ENCODE data around the gene PCP4L1. TPM values are rescaled to one million over a fixed set of nuclear protein-coding genes. Genes with fewer than 3 reads are reported as not detected.

Gene PCP4L1
- total and polyA plus RNA-seq, 2 donors from 2014 or later = 1.2 to 1.3 TPM

GRCh38 chr1:161324020-161324419 is 65.5 kb downstream of the PCP4L1 start:
- FAIRE-seq = no peak

GRCh38 chr1:161330346-161330745 is 71.8 kb downstream of the PCP4L1 start:
- Histone ChIP-seq H3K27ac (ENCODE audit: low read depth in 2 of 2, low read length in 2 of 2) (no peak overlapping the region), H3K36me3 (ENCODE audit: control insufficient read depth in 2 of 3, insufficient read depth in 3 of 3, low read length in 3 of 3) (peaks cover 4 to 55% (median 17%) of the 10 kb centered on the region in 3 donors), H3K27me3 (ENCODE audit: control insufficient read depth, insufficient read depth, low read length) (no peaks in the 10 kb centered on the region), H3K4me1 (ENCODE audit: control insufficient read depth in 2 of 3, insufficient read depth in 2 of 3, low read depth in 1 of 3, low read length in 3 of 3) (no peaks in the 10 kb centered on the region), H3K9me3 (ENCODE audit: control insufficient read depth in 2 of 3, insufficient read depth in 1 of 3, low read length in 3 of 3) (no peaks in the 10 kb centered on the region), H3K4me3 (ENCODE audit: low read length in 3 of 3) (no peak overlapping the region), H3K9ac (ENCODE audit: low read length in 3 of 3) (no peak overlapping the region)
- intact Hi-C loops (cut with DNase I) = no loop called here
- no peak for DNase-seq
- FAIRE-seq = no peak
- no peak for TF ChIP-seq CTCF (IDR thresholded peaks at IDR 0.05; ENCODE audit: borderline replicate concordance, extremely low read depth, insufficient read depth)

More at GRCh38 chr1:161324020-161324419, 65.5 kb downstream of the PCP4L1 start:
- H3K27ac ChIP-seq (ENCODE audit: low read depth in 2 of 2, low read length in 2 of 2) = no peak overlapping the region
- peaks cover 2 to 24% (median 5%) of the 10 kb centered on the region in 3 donors for H3K36me3 ChIP-seq (ENCODE audit: control insufficient read depth in 2 of 3, insufficient read depth in 3 of 3, low read length in 3 of 3)
- TF ChIP-seq CTCF (IDR thresholded peaks at IDR 0.05; ENCODE audit: borderline replicate concordance, extremely low read depth, insufficient read depth) = no peak
- H3K27me3 ChIP-seq (ENCODE audit: control insufficient read depth, insufficient read depth, low read length) = no peaks in the 10 kb centered on the region
- H3K4me3 ChIP-seq (ENCODE audit: low read length in 3 of 3) = no peak overlapping the region
- no peak for DNase-seq
- intact Hi-C loops (cut with DNase I) = no loop called here
- peaks cover 0 to 3% (median 0%) of the 10 kb centered on the region in 3 donors for H3K4me1 ChIP-seq (ENCODE audit: control insufficient read depth in 2 of 3, insufficient read depth in 2 of 3, low read depth in 1 of 3, low read length in 3 of 3)
- H3K9me3 ChIP-seq (ENCODE audit: control insufficient read depth in 2 of 3, insufficient read depth in 1 of 3, low read length in 3 of 3) = no peaks in the 10 kb centered on the region
- H3K9ac ChIP-seq (ENCODE audit: low read length in 3 of 3) = no peak overlapping the region

- H3K27me3 ChIP-seq (ENCODE audit: control insufficient read depth, insufficient read depth, low read length) = no peaks in the 10 kb centered on the region
- no peaks in the 10 kb centered on the region for H3K9me3 ChIP-seq (ENCODE audit: control insufficient read depth in 2 of 3, insufficient read depth in 1 of 3, low read length in 3 of 3)
- H3K36me3 ChIP-seq (ENCODE audit: control insufficient read depth in 2 of 3, insufficient read depth in 3 of 3, low read length in 3 of 3) = peaks cover 4 to 53% (median 17%) of the 10 kb centered on the region in 3 donors
- H3K4me1 ChIP-seq (ENCODE audit: control insufficient read depth in 2 of 3, insufficient read depth in 2 of 3, low read depth in 1 of 3, low read length in 3 of 3) = peaks cover 0 to 4% (median 0%) of the 10 kb centered on the region in 3 donors
- no peak for FAIRE-seq
- H3K27ac ChIP-seq (ENCODE audit: low read depth in 2 of 2, low read length in 2 of 2) = no peak overlapping the region
- no peak overlapping the region for H3K9ac ChIP-seq (ENCODE audit: low read length in 3 of 3)
- no peak overlapping the region for H3K4me3 ChIP-seq (ENCODE audit: low read length in 3 of 3)
- DNase-seq = no peak
- intact Hi-C loops (cut with DNase I) = no loop called here
- TF ChIP-seq CTCF (IDR thresholded peaks at IDR 0.05; ENCODE audit: borderline replicate concordance, extremely low read depth, insufficient read depth) = no peak
These were observed 74.6 kb downstream of the PCP4L1 start for GRCh38 chr1:161333166-161333565.

Small RNAs within 50 kb of the gene (microRNA-seq; reads per million reads assigned to microRNA genes)
- not detected for gene MIR5187

Other genes with a start within 250 kb of the PCP4L1 start
- gene F11R, start 237.6 kb upstream of the PCP4L1 start, total RNA-seq = 117 TPM
- gene F11R, start 237.6 kb upstream of the PCP4L1 start, polyA plus RNA-seq (ENCODE audit: insufficient read depth, low read depth, low replicate concordance) = 36.9 TPM
- gene TSTD1, start 219.8 kb upstream of the PCP4L1 start, total RNA-seq = 74.5 TPM
- 200 TPM for gene TSTD1, start 219.8 kb upstream of the PCP4L1 start, polyA plus RNA-seq (ENCODE audit: insufficient read depth, low read depth, low replicate concordance)
- gene USF1, start 212.8 kb upstream of the PCP4L1 start, total RNA-seq = 56.1 TPM
- gene USF1, start 212.8 kb upstream of the PCP4L1 start, polyA plus RNA-seq (ENCODE audit: insufficient read depth, low read depth, low replicate concordance) = 48.7 TPM
- gene ARHGAP30, start 188.9 kb upstream of the PCP4L1 start, total RNA-seq = 21.6 TPM
- gene ARHGAP30, start 188.9 kb upstream of the PCP4L1 start, polyA plus RNA-seq (ENCODE audit: insufficient read depth, low read depth, low replicate concordance) = 1.2 TPM
- gene NECTIN4, start 169.2 kb upstream of the PCP4L1 start, total RNA-seq = 12.8 TPM
- 2.7 TPM for gene NECTIN4, start 169.2 kb upstream of the PCP4L1 start, polyA plus RNA-seq (ENCODE audit: insufficient read depth, low read depth, low replicate concordance)
- gene KLHDC9, start 160.4 kb upstream of the PCP4L1 start, total RNA-seq = 21.9 TPM
- 32.2 TPM for gene KLHDC9, start 160.4 kb upstream of the PCP4L1 start, polyA plus RNA-seq (ENCODE audit: insufficient read depth, low read depth, low replicate concordance)
- gene PFDN2, start 140.7 kb upstream of the PCP4L1 start, total RNA-seq = 46.7 TPM
- gene PFDN2, start 140.7 kb upstream of the PCP4L1 start, polyA plus RNA-seq (ENCODE audit: insufficient read depth, low read depth, low replicate concordance) = 149 TPM
- 42.3 TPM for gene NIT1, start 140.6 kb upstream of the PCP4L1 start, total RNA-seq
- 91.5 TPM for gene NIT1, start 140.6 kb upstream of the PCP4L1 start, polyA plus RNA-seq (ENCODE audit: insufficient read depth, low read depth, low replicate concordance)
- gene DEDD, start 126.1 kb upstream of the PCP4L1 start, total RNA-seq = 37.2 TPM
- 23.2 TPM for gene DEDD, start 126.1 kb upstream of the PCP4L1 start, polyA plus RNA-seq (ENCODE audit: insufficient read depth, low read depth, low replicate concordance)
- gene UFC1, start 104.8 kb upstream of the PCP4L1 start, total RNA-seq = 96.9 TPM
- 175 TPM for gene UFC1, start 104.8 kb upstream of the PCP4L1 start, polyA plus RNA-seq (ENCODE audit: insufficient read depth, low read depth, low replicate concordance)
- 26.3 TPM for gene USP21, start 99.2 kb upstream of the PCP4L1 start, total RNA-seq
- 27.7 TPM for gene USP21, start 99.2 kb upstream of the PCP4L1 start, polyA plus RNA-seq (ENCODE audit: insufficient read depth, low read depth, low replicate concordance)
- gene PPOX, start 92.3 kb upstream of the PCP4L1 start, total RNA-seq = 23.6 TPM
- 29.4 TPM for gene PPOX, start 92.3 kb upstream of the PCP4L1 start, polyA plus RNA-seq (ENCODE audit: insufficient read depth, low read depth, low replicate concordance)
- gene B4GALT3, start 81.2 kb upstream of the PCP4L1 start, total RNA-seq = 22.9 TPM
- 33.5 TPM for gene B4GALT3, start 81.2 kb upstream of the PCP4L1 start, polyA plus RNA-seq (ENCODE audit: insufficient read depth, low read depth, low replicate concordance)
- 14.0 TPM for gene ADAMTS4, start 59.7 kb upstream of the PCP4L1 start, total RNA-seq
- 0.26 TPM for gene ADAMTS4, start 59.7 kb upstream of the PCP4L1 start, polyA plus RNA-seq (ENCODE audit: insufficient read depth, low read depth, low replicate concordance)
- 92.7 TPM for gene NDUFS2, start 56.4 kb upstream of the PCP4L1 start, total RNA-seq
- gene NDUFS2, start 56.4 kb upstream of the PCP4L1 start, polyA plus RNA-seq (ENCODE audit: insufficient read depth, low read depth, low replicate concordance) = 197 TPM
- gene FCER1G, start 43.5 kb upstream of the PCP4L1 start, total RNA-seq = 43.4 TPM
- gene FCER1G, start 43.5 kb upstream of the PCP4L1 start, polyA plus RNA-seq (ENCODE audit: insufficient read depth, low read depth, low replicate concordance) = 38.9 TPM
- not detected for gene APOA2, start 35.1 kb upstream of the PCP4L1 start, total RNA-seq
- gene APOA2, start 35.1 kb upstream of the PCP4L1 start, polyA plus RNA-seq (ENCODE audit: insufficient read depth, low read depth, low replicate concordance) = not detected
- 12.1 TPM for gene TOMM40L, start 32.7 kb upstream of the PCP4L1 start, total RNA-seq
- gene TOMM40L, start 32.7 kb upstream of the PCP4L1 start, polyA plus RNA-seq (ENCODE audit: insufficient read depth, low read depth, low replicate concordance) = 29.0 TPM
- gene NR1I3, start 20.5 kb upstream of the PCP4L1 start, total RNA-seq = not detected
- gene NR1I3, start 20.5 kb upstream of the PCP4L1 start, polyA plus RNA-seq (ENCODE audit: insufficient read depth, low read depth, low replicate concordance) = 19.6 TPM
- 4.1 TPM for gene MPZ, start 51.2 kb downstream of the PCP4L1 start, total RNA-seq
- 3.0 TPM for gene MPZ, start 51.2 kb downstream of the PCP4L1 start, polyA plus RNA-seq (ENCODE audit: insufficient read depth, low read depth, low replicate concordance)
- gene SDHC, start 55.6 kb downstream of the PCP4L1 start, total RNA-seq = 209 TPM
- gene SDHC, start 55.6 kb downstream of the PCP4L1 start, polyA plus RNA-seq (ENCODE audit: insufficient read depth, low read depth, low replicate concordance) = 390 TPM
- gene CFAP126, start 109.1 kb downstream of the PCP4L1 start, total RNA-seq = 3.4 TPM
- 2.5 TPM for gene CFAP126, start 109.1 kb downstream of the PCP4L1 start, polyA plus RNA-seq (ENCODE audit: insufficient read depth, low read depth, low replicate concordance)
- 47.4 TPM for gene FCGR2A, start 246.7 kb downstream of the PCP4L1 start, total RNA-seq
- 13.1 TPM for gene FCGR2A, start 246.7 kb downstream of the PCP4L1 start, polyA plus RNA-seq (ENCODE audit: insufficient read depth, low read depth, low replicate concordance)